Stimulated activated CD8-positive, alpha-beta memory T cell treated with anti-CD3 and anti-CD28 coated beads, Interleukin-2, amount 100 ng/mL, for 1 hour (primary cell): ENCODE results near the gene STK36.
"Not testable (repeated sequence)": the region's sequence is repeated elsewhere in the genome, so short reads cannot be mapped to it uniquely, and the experiment has no call there.

Experiments
- DNase-seq, 2 donors: peaks; one replicate each; pipeline ENCODE4 v3.0.0-alpha.2; 2020; ENCODE audit warnings: low read depth in 2 of 2

The STK36 gene

DNA sequence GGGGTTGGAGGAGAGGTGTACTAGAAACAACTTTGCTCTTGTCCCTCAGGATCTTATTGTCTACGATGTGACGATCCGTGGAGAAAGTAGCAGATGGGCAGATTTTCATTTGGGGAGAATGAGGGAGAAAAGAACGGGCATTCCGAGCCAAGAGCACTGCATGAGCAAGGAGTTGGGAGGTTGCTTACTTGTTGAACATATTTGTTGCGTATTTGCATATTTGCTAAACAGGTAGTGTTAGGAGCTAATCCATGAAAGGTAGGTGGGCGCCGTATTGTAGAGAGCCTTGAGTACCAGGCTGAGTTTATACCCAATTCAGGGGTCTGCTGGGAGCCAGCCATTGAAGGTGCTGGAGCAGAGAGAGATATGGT is 11.9 kb upstream of the STK36 start:
- DNase-seq, result no peak

DNA sequence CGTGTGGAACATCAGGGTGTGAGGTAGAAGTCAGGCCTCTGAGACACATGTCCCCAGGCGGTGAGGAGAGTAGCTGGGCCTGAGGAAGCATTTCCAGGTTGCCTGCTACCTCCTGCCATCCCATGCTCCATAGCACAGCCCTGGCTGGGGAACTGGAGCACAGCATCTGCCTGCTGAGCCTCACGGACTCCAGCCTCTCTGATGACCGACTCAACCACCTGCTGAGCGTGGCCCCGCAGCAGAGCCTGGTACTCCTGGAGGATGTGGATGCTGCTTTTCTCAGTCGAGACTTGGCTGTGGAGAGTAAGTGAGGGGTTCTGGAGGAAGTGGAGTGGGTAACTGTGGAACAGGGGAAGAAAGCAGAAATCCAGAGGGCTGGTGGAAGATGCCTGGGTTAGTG is 9.5 kb upstream of the STK36 start:
- no peak for DNase-seq

DNA sequence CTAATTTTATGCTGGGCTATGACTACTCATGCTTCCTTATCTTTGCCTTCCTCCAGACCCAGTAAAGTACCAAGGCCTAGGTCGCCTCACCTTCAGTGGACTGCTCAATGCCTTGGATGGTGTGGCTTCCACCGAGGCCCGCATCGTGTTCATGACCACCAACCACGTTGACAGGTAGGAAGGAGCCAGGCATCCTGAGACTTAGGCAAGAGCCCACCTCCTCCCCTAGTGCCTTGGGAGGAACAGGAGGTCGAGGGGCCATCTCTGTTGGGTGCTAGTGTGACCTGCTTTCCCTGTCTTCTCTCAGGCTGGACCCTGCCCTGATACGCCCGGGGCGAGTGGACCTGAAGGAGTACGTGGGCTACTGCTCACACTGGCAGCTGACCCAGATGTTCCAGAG is 9.1 kb upstream of the STK36 start:
- no peak for DNase-seq

DNA sequence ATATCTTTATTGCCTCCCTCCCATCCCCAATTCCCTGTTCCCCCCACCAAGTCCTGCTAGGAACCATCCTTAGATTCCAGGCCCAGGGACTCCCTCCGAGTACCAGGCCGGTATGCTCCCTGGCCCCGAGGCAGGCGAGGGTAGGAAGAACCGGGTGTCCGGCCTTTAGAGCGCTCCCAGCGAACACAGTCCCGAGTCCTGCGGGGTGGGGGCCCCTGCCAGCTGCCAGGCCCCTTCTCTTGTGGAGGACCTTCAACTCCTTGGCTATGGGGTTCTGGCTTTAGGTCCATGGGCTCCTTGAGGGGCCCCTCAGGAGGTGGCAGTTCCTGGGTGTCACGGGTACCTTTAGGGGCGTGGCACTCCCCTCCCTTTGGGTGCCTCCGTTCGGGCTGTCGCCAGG is 8.0 kb upstream of the STK36 start:
- no peak for DNase-seq

DNA sequence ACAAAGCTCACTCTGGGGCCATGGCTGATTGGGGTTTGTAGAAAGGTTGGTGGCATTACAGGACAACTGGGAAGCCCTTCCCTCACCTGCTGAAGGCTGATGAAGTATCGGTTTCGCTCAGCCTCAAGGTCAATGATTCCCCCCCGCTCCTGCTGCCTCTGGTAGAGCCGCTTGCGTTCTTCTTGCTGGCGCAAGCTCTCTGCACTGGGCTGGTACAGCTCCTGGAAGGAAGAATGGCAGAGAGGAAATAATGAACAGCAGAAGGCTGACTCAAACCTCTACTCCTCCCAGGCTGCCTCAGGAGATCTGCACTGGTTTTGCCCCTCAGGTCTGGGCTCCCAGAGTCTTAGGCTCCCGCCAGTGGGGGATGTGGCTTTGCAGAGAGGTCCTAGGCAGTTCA is 7.2 kb upstream of the STK36 start:
- DNase-seq, result no peak

DNA sequence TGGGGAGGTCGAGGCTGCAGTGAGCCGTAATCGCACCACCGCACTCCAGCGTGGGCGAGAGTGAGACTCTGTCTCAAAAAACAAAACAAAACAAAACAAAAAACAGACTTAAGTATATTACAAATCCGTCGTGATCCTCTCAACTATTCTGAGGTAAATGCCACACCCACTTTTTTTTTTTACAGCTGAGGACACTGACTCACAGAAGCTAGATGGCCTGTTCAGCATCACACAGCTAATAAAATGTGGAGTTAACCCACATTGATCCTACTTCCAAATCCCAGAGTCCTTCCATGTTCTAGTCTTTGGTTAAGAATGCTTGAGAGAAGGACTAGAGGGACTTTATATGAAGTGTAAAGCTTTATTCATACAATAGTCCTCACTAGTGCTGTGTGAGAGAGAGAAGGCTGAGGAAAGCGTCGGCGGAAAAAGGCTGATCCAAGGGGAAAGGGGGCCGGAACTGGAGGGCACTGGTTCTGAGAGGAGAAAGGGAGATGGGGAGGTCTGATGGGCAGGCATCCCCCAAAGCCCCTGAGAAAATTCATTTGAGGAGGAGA is 711 bp upstream of the STK36 start:
- DNase-seq, result no peak

DNA sequence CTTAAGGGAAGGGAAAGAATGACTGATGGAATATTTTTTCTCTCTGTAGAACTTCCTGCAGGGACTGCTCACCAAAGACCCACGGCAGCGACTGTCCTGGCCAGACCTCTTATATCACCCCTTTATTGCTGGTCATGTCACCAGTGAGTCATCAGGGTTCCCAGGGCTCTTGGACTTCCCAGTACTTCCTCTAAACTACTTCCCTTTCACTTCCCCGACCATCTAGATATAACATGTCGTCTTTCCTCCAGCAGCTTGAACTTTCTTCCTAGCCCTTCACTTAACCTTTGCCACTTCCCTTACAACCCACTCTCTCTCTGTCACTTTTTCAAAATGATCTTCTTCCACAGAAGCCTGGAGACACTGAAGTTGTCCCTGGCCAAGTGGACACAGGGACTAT is 7.2 kb downstream of the STK36 start:
- DNase-seq, result no peak

DNA sequence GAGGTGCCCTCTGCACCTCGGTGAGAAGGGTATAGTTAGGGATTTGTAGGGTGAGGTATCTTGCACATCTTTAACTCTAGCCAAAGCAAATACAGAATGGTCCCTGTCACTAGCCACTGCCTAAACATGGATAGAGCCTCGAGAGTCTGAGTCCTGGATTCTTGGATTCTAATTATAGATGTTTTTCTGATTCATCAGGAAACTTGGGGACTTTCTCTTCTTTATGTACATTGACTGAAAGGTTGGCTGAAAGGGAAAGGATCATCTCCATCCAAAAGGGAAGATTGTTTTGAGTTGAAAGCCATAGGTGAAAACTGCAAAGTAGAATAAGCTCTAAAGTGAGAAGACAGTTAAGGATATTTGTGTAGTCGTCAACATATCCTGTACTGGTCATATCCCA is 8.2 kb downstream of the STK36 start:
- no peak for DNase-seq

DNA sequence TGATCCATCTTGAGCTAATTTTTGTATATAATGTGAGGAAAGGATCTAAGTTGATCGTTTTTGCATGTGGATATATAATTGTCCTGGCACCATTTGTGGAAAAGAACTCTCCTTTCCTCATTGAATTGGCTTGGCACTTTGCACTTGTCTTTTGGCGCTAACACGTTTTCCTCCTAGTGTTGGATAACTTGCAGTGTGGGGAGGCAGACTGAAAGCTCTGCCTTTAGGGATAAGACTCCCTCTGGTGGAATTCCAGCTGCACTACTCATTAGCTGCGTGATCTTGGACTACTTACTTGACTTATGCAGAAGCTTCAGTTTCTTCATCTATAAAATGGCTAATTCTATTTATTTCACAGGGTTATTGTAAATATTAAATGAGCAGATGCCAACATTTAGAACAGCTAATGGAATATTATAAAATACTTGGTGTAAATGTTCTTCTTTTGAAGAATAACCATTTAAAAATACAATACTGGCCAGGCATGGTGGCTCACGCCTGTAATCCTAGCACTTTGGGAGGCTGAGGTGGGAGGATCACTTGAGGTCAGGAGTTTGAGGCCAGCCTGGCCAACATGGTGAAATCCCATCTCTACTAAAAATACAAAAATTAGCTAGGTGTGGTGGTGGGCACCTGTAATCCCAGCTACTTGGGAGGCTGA is 15.6 kb downstream of the STK36 start:
- DNase-seq, result not testable (repeated sequence)

DNA sequence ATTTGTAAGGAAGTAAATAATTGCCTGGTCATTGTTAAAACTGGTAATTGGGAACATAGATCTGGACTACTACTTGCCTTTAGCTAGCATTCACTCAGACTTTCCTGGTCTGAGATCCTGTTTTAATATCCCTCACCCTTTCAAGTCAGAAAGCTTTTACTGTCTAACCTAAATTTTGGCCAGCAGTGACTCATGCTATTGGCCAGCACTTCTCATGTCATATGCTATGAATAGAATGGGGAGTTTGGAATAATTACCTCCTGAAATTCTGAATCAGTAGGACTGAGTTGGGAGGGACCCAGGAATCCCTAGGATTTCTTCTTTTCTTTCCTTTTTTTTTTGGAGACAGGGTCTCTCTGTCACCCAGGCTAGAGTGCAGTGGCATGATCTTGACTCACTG is 19.3 kb downstream of the STK36 start:
- DNase-seq, result no peak

DNA sequence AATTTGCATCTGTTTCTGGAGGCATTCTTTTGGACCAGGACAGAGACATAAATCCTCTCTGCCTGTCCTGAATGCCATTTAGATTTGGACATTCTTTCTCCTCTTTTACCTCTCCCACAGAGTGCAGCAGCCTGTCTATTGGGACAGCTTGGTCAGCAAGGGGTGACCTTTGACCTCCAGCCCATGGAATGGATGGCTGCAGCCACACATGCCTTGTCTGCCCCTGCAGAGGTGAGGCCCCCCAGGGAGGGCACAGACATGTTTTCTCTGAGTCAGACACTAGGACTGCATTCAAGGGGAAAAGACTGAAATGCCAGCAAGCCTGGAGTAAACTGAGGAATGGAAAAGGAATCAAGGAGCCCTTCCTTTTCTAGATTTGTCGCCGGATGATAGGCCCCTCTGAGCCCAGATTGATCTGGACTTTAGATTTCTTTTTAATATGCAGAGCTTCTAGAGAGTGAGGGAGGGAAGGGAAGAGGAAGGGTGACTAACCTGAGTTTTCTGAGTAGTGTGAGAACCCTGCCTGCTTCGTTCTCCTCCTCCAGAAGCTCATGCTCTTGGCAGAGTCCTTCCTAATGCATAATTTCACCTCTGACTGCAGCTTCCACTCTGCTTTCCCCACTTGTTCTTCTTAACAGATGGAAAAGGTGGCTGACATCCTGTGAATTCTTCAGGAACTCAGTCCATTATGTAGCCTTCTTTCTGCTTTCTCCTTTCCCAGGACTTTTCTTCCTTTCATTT is 22.7 kb downstream of the STK36 start:
- no peak for DNase-seq

DNA sequence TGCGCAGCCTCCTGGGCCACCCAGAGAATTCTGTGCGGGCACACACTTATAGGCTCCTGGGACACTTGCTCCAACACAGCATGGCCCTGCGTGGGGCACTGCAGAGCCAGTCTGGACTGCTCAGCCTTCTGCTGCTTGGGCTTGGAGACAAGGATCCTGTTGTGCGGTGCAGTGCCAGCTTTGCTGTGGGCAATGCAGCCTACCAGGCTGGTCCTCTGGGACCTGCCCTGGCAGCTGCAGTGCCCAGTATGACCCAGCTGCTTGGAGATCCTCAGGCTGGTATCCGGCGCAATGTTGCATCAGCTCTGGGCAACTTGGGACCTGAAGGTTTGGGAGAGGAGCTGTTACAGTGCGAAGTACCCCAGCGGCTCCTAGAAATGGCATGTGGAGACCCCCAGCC is 27.0 kb downstream of the STK36 start:
- DNase-seq, result no peak

DNA sequence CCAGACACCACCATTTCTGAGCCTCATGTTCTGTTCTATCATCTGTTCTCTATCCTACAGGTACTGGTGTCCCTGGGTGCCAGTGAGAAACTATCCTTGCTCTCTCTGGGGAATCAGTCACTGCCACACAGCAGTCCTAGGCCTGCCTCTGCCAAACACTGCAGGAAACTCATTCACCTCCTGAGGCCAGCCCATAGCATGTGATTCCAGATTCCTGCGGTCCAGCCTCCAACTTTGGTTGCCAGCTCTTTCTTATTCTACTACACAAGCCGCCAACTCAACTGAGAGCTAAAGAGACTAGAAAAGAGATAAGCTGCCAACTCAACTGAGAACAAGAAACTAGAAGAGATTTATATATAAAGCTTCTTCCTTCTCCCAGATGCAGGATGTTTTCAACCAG is 29.9 kb downstream of the STK36 start:
- DNase-seq, result no peak

DNA sequence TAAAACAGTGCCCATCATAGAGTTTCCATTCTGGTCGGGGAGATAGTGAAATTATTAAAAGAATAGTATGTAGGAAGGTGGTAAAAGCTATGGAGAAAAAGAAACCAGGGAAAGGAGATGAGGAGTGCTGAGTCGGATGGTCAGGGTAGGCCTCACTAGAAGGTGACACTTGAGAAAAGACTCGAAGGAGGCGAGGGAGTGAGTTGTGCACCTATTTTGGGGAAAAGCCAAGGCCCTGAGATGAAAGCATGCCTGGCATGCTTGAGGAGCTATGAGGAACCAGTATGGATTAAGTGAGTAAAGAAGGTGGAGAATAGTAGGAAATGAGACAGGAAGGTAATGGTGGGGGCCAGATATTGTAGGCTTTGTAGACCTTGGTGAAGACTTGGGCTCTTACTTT is 31.5 kb downstream of the STK36 start:
- DNase-seq, result no peak

DNA sequence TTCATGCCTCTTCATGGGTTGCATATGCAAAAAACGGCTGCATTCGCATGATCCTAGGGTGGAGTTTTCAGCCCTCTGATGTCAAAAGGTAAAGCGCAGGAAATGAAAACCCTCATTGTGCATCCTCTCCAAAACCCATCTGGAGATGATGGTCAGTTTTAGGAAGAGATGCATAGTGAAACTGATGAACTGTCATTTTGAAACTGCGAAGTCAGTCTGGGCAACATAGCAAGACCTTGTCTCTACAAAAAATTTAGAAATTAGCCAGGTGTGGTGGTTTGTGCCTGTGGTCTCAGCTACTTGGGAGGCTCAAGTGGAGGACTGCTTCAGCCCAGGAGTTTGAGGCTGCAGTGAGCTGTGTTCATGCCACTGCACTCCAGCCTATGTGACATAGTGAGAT is 36.2 kb downstream of the STK36 start:
- DNase-seq, result no peak

DNA sequence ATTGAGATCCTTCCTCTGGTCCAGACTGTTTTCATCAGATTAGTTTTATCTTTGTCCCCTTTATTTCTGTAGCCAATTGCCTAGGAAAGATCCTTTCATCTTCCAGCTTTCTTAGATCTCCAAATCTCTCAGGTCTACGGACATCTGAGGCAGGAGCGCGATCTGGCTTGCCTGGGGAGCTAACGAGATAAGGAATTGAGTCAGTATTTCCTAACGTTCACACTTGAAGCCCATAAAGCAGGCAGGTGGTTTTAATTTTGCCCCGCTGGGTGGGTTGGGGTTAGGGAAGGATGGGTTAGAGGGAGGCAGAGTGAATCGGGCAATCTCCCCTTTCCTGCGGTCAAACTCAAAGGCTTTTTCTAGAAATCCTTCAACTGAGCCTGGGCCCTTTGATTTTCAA is 38.0 kb downstream of the STK36 start:
- no peak for DNase-seq

DNA sequence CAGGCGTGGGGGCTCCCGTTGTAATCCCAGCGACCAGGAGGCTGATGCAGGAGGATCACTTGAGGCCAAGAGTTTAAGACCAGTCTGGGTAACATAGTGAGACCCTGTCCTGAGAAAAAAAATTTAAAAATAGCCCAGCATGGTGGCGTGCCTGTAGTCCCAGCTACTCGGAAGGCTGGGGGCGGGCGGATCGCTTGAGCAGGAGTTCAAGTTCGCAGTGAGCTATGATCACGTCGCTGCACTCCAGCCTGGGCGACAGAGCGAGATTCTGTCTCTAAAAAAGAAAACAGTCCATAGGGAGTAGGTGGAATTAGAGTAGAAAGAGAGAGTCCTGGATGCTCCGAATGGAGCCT is 38.4 kb downstream of the STK36 start:
- no peak for DNase-seq

DNA sequence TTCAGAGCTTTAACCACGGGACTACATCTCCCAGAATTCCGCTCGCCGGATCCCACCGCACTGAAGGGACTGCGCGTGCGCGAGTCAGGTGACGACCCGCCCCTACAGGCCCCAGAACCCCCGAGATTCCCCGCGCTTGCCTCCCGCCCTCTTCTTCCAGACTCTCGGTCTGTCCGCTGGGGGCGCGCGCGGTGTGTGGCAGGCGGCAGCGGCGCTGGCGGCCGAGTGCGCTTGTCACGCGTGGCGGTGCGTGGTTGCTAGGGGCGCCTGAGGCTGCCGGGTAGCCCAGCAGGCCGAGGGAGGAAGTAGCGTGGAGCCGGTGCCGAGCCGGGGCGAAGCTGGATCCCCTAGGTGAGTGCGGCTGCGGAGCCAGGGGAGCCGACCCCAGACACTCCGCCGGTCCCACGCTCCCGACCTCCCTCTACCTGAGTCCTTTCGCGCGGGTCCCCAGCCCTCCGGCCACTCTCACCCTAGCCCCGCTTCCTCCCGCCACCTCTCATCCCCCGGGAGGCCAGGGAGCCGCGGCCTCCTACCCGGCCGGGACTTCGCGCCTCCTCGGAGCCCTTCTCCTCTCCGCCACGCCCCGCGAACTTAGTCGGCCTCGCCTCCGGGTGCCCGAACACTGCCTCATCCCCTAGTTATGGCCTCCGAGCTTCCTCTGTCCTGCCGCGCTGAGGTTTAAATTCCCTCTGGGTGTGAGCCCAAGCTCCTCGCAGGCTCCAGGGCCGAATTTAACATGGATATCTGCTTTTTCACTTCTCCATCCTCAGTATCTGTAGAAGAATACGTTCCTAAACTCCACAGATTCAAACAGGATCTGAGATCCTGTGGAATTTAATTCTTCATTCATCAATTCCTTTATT is 39.0 kb downstream of the STK36 start, which contains the start of gene TTLL4:
Gene TTLL4, plus strand, starts transcription at position 149 of the 863 bp plus-strand sequence. CDS start 26,842 bp downstream, outside the sequence.
- DNase-seq, result peak; percentile 96 to 98

DNA sequence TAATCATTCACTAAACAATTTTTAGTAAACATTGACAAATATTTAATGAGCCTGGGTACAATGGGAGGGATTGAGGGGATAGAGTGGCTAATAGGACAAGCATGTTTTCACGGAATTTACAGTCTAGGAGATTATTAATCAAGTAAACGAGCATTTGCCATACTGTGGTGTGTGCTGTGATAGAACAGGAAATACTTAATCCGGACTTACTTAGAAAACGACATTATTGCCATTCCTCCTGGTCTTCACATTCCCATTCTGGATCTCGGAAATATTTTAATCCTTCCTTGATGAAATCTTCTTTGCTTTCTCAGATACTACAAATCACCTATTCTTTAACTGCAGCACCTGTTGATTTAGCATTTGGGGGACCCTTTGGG is 39.7 kb downstream of the STK36 start:
- DNase-seq, result no peak

DNA sequence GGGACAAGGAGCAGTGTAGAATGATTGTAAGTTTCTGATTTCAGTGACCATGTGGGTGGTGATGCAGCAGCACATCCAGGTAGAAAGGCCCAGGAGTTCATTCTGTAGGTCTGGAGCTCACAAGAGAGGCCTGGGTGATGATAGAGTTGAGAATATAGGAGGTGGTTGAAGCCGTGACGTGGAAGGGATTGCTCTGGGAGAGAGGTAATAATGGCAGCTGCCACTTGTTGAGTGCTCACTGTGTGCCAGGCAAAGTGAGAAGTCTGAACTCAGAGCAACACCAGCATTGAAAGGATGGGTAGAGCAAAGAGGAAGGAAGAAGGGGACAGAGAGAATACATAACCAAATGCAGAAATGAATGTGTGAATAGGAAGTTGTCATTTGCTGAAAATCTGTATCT is 42.0 kb downstream of the STK36 start:
- DNase-seq, result no peak

DNA sequence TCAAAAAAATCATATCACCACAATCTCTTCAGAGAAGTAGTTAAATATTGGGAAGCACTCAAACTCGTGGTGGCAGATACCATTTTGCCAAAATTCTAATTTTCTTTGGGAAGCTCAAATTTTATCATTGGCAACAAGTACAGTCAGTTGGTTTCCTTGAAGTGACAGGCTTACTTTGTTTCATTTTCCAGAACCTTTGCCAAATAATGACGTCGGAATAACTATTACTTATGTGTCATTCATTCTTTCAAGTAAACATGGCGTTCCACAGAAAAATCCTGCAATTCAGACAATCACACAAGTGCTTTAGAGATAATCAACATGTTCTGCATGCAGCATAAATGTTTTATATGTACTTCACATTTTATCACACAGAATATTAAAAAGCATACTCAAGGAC is 44.2 kb downstream of the STK36 start:
- DNase-seq, result no peak

DNA sequence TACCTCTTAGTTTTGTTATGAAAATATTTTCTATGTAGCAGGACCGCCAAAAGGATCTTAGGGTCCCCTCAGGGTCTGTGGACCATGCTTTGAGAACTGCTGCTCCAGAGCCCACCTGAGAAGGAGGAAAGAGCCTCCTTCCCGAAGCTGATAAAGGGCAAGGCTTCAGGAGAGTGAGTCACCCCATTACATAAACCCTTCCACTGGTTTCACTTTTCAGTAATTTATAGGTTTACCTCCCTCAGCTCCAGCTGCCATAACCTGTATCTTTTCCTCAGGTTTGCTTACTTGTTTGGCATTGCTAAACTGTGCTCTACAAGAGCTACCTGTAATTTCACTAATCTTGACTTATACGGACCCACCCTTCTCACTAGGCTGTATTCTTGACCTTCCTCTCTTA is 45.4 kb downstream of the STK36 start:
- no peak for DNase-seq

DNA sequence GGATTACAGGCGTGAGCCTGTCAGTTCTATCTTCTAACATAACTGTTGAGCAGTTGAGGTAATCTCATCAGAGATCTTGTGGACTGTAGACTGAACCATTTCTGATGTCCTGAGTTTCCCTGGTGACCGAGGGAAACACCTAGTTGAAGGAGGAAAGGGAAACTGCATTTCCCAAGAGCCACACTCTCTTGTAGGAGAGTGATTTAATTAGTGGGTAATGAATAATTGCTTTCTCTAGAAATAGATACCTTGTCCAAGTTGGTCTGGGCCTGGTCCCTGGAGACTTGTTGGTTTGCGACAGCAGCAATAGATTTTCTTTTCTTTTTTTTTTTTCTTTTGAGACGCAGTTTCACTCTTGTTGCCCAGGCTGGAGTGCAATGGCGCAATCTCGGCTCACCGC is 46.2 kb downstream of the STK36 start:
- no peak for DNase-seq
